Neural progenitor cell (in vitro differentiated cells): Measurements from ENCODE around the gene AKAP8.

Source experiments
- EZH2 ChIP-seq: fragments of 200-600 bp; sonication (generic); IDR thresholded peaks from 2 replicates; pipeline ENCODE4 v1.6.1; 2017; ENCODE audit warnings: antibody characterized with exemption, mild to moderate bottlenecking, moderate library complexity
- TF ChIP-seq, protein P1 (sequence below): fragments of 200-600 bp; sonication (generic); IDR thresholded peaks from 2 replicates; pipeline ENCODE4 v1.5.1; 2017; ENCODE audit warnings: antibody characterized with exemption, mild to moderate bottlenecking

DNA sequence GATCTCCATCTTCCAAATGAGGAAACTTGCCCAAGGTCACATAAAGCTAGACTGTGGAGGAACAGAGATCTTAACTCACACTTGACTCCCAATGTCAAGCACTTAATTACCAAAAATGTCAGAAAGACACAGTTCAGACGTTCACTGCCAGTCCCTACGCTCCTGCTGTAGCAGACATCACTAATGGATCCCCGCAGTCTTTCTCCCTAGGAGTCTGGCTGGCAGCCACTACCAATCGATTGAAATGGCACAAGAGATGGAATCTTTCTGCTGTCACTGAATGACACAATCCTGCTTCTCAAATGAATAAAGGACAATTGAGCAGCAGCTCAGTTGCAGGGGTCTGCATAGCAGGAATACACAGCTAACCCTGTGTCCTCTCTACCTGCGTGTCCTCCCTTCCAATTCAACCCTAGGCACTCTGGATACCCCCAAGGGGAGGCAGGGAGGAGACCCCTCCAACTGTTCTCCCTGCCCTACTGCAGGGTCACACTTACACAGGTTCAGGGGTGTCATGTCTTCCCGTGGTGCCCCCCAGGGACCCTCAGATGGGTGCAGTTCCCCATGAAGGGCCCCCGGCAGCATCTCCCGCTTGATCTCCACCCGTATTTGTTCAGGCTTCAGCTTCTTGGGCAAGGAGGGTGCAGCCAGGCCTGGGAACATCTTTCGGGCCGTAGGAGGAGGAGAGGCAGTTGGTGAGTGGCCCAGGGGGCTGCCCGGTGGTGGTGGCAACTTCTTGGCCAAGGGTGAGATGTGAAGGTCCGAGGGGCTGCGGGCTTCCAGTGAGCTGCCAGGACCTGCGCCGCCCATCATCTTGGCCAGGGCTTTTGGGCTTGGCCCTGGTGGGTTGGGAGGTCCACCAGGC is 47.1 kb upstream of the AKAP8 start:
- TF ChIP-seq, protein P1, sequence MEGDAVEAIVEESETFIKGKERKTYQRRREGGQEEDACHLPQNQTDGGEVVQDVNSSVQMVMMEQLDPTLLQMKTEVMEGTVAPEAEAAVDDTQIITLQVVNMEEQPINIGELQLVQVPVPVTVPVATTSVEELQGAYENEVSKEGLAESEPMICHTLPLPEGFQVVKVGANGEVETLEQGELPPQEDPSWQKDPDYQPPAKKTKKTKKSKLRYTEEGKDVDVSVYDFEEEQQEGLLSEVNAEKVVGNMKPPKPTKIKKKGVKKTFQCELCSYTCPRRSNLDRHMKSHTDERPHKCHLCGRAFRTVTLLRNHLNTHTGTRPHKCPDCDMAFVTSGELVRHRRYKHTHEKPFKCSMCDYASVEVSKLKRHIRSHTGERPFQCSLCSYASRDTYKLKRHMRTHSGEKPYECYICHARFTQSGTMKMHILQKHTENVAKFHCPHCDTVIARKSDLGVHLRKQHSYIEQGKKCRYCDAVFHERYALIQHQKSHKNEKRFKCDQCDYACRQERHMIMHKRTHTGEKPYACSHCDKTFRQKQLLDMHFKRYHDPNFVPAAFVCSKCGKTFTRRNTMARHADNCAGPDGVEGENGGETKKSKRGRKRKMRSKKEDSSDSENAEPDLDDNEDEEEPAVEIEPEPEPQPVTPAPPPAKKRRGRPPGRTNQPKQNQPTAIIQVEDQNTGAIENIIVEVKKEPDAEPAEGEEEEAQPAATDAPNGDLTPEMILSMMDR: no peak
- no peak for TF ChIP-seq EZH2
